ENCODE results near the gene DES.

GRCh38 chr2:219416235-219416602 lies 2.0 kb upstream of the DES start:
- TF ChIP-seq, protein P1, sequence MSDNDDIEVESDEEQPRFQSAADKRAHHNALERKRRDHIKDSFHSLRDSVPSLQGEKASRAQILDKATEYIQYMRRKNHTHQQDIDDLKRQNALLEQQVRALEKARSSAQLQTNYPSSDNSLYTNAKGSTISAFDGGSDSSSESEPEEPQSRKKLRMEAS (IDR thresholded peaks at IDR 0.05; ENCODE audit: low read depth, low read length): peak; percentile 54
- no peak for TF ChIP-seq CTCF (IDR thresholded peaks at IDR 0.05; ENCODE audit: low read depth, low read length)
